Activated T-cell treated with anti-CD3 and anti-CD28 coated beads, Interleukin-2, amount 50 U/mL, for 4 hours (primary cell): ENCODE results near the gene GALNT8. TPM values are rescaled to one million over a fixed set of nuclear protein-coding genes. Genes with fewer than 3 reads are reported as not detected.

Source experiments
- ATAC-seq, 2 donors: fragments of 200-7000 bp; cut with Tn5 transposase; one replicate each; pipeline ENCODE4 v1.10.0; 2021
- DNase-seq: peaks from one replicate; pipeline ENCODE4 v3.0.0-alpha.2; 2020
- H3K27me3 Mint-ChIP-seq: one replicate; pipeline ENCODE4 v1.8.0; 2021; ENCODE audit warnings: low read depth, mixed read lengths
- H3K36me3 Mint-ChIP-seq: one replicate; pipeline ENCODE4 v1.8.0; 2022; ENCODE audit warnings: mixed read lengths; ENCODE audit not compliant: insufficient read depth
- H3K4me1 Mint-ChIP-seq: one replicate; pipeline ENCODE4 v1.8.0; 2021; ENCODE audit warnings: low read depth, mixed read lengths
- H3K4me3 Mint-ChIP-seq: one replicate; pipeline ENCODE4 v1.8.0; 2021; ENCODE audit warnings: mild to moderate bottlenecking, moderate library complexity, mixed read lengths
- H3K9me3 Mint-ChIP-seq: one replicate; pipeline ENCODE4 v1.8.0; 2021; ENCODE audit warnings: mixed read lengths
- total RNA-seq, 3 donors: library from RNA; stranded (reverse); gene quantifications; one replicate each; pipeline ENCODE4 v1.2.1, GENCODE V29; 2021

Gene GALNT8, protein sequence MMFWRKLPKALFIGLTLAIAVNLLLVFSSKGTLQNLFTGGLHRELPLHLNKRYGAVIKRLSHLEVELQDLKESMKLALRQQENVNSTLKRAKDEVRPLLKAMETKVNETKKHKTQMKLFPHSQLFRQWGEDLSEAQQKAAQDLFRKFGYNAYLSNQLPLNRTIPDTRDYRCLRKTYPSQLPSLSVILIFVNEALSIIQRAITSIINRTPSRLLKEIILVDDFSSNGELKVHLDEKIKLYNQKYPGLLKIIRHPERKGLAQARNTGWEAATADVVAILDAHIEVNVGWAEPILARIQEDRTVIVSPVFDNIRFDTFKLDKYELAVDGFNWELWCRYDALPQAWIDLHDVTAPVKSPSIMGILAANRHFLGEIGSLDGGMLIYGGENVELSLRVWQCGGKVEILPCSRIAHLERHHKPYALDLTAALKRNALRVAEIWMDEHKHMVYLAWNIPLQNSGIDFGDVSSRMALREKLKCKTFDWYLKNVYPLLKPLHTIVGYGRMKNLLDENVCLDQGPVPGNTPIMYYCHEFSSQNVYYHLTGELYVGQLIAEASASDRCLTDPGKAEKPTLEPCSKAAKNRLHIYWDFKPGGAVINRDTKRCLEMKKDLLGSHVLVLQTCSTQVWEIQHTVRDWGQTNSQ
- total RNA-seq: under 1 TPM; 0.29 to 0.58 (median 0.57) TPM

DNA sequence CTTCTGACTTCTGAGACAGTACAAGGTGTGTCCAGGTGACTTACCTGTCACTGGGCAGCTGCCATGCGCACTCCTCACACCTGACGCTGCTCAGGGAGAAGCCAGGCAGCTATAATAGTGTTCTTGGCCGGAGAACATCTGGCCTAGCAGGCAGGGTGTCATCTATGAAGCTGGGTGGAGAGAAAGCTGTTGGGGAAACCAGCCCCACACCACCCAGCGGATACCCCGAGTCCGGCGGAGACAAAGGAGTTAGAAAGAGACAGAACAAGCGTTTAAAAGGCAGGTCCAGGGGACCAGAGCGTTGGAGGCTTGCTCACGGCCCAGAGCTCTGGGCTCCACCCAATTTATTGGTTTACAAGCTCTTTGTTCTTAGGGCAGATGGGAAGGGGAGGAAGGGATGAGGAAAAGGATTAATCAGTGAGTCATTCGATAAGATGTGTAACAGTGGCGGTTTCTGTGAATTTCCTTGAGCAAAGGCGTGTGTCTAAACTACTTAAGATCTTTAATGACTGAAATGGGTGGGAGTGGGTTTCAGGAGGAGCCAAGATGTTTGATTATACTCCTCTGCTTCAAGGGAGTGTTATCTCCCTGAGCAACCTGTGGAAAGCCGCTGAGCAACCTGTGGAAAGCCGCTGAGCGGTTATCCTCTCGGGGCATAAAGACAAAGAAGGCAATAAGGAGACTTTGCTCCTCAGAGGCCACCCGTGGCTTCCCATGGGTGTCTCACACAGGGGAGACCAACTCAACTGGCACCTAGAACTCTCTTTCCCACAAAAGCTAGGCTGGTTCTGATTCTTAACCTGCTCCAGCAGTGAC lies at the start of gene GALNT8:
Gene GALNT8, plus strand, starts transcription at position 580 of the 816 bp plus-strand sequence. CDS start 278 bp downstream, outside the sequence.
- H3K9me3 Mint-ChIP-seq: no peaks in the 10 kb centered on the region
- no peaks in the 10 kb centered on the region for H3K4me1 Mint-ChIP-seq
- no peak within 1 kb of the TSS for H3K4me3 Mint-ChIP-seq
- no peak for ATAC-seq
- peaks cover 35% of the 10 kb centered on the region for H3K27me3 Mint-ChIP-seq
- no peaks in the 10 kb centered on the region for H3K36me3 Mint-ChIP-seq
- DNase-seq: no peak

DNA sequence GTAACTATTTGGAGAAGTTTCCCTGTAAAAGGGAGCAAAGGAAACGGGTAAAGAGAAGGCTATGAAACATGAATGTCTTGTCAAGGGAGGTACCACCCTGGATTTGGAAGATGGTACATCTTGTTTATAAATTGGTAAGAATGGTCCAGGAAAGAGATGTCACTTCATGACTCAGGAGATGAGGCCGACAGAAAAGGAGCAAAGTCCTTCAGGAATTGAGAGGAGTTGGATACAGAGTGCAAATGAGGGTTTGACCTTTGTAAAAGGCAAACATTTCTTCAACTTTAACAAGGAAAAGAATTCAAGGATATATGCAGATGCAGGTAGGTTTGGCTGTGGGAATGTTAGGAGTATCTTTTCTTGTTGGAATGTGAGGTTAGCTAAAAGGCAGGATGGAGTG lies 40.5 kb upstream of the GALNT8 start:
- DNase-seq (no peak), ATAC-seq (no peak)
- Mint-ChIP-seq H3K36me3 (peaks cover 36% of the 10 kb centered on the region), H3K4me1 (no peaks in the 10 kb centered on the region), H3K4me3 (no peak overlapping the region), H3K27me3 (no peaks in the 10 kb centered on the region), H3K9me3 (no peaks in the 10 kb centered on the region)

DNA sequence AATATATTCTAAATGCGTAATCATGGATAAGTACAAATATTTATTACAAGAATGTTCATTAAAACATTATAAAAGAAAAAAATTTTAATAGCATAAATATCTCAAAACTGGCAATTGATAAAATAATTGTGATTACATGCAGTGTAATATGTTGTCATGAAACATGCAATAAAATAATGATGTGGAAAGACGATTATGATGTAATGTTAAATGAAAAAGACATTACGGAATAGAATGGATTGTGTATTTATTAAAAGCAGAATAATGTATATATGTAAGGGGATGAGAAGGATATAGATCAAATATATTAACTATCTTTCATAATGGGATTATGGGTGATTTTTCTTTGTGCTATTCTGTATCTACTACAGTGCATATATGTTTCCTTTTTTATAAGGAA lies 38.5 kb upstream of the GALNT8 start:
- Mint-ChIP-seq H3K4me1 (no peaks in the 10 kb centered on the region), H3K27me3 (no peaks in the 10 kb centered on the region), H3K9me3 (no peaks in the 10 kb centered on the region), H3K4me3 (no peak overlapping the region), H3K36me3 (peaks cover 52% of the 10 kb centered on the region)
- DNase-seq (no peak), ATAC-seq (no peak)

GRCh38 chr12:4685317-4685716 lies 34.9 kb upstream of the GALNT8 start:
- Mint-ChIP-seq H3K36me3 (peaks cover 57% of the 10 kb centered on the region), H3K4me3 (no peak overlapping the region), H3K9me3 (no peaks in the 10 kb centered on the region), H3K27me3 (no peaks in the 10 kb centered on the region), H3K4me1 (no peaks in the 10 kb centered on the region)
- DNase-seq (no peak), ATAC-seq (no peak)

GRCh38 chr12:4690760-4691159 lies 29.4 kb upstream of the GALNT8 start:
- H3K27me3 Mint-ChIP-seq: no peaks in the 10 kb centered on the region
- ATAC-seq (no peak), DNase-seq (no peak)
- no peaks in the 10 kb centered on the region for H3K4me1 Mint-ChIP-seq
- peaks cover 49% of the 10 kb centered on the region for H3K36me3 Mint-ChIP-seq
- H3K4me3 Mint-ChIP-seq: no peak overlapping the region
- H3K9me3 Mint-ChIP-seq: no peaks in the 10 kb centered on the region

GRCh38 chr12:4700621-4701026 lies 19.6 kb upstream of the GALNT8 start:
- DNase-seq: no peak
- H3K4me1 Mint-ChIP-seq: no peaks in the 10 kb centered on the region
- peaks cover 15% of the 10 kb centered on the region for H3K36me3 Mint-ChIP-seq
- H3K9me3 Mint-ChIP-seq: no peaks in the 10 kb centered on the region
- H3K4me3 Mint-ChIP-seq: no peak overlapping the region
- no peaks in the 10 kb centered on the region for H3K27me3 Mint-ChIP-seq
- ATAC-seq: no peak

DNA sequence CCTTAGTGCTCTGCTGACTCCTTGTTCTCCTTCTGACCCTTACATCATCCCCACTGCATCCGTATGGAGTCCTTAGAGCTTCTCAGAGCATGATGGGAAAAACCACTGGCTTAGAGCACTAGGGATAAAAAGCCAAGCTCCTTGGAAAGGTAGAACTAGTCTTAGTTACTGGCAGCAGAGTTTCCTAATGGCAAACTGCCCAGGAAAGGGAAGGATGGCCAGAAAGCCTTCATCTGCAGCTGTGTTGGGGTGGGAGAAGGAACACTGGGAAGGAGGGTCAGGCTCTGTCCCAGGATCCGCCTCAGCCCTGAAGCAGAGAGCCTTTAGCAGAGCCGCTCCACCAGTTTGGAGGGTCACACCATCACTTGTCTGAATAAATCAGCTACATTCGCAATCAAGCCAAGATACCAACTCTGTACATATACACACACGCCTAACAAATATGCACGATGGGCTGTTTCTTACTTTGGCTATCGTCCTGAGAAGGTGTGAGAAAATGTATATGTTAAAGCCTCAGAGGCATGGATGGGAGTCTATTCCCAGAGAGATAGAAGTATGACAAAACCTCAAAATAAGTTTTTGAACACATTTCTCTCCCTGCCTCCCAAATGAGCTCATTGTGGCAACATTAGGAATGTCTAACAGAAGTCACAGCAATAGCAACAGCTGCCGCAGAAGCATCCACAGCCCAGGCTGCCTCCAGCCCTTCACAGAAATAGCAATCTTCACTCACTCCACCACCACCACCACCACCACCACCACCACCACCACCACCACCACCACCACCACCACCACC lies 18.6 kb upstream of the GALNT8 start:
- H3K36me3 Mint-ChIP-seq: peaks cover 11% of the 10 kb centered on the region
- H3K4me1 Mint-ChIP-seq: no peaks in the 10 kb centered on the region
- no peak overlapping the region for H3K4me3 Mint-ChIP-seq
- no peak for DNase-seq
- no peaks in the 10 kb centered on the region for H3K27me3 Mint-ChIP-seq
- ATAC-seq: no peak
- no peaks in the 10 kb centered on the region for H3K9me3 Mint-ChIP-seq

DNA sequence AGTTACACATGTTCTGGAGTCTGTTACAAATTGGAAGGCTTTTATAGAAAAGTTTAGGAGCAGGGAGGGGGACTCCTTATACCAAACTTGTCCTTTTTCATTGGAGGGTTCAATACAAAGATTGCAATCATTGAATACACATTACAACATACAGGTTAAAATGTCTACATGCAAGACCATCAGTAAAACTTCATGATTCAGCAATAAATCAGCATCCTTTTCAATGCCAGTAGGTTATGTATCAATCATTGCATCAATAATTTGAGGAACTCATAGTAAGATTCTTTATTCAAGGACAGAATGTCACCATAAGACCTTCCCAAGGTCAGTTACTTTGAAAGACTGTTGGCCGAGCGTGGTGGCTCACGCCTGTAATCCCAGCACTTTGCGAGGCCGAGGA lies 16.5 kb upstream of the GALNT8 start:
- Mint-ChIP-seq H3K27me3 (no peaks in the 10 kb centered on the region), H3K9me3 (no peaks in the 10 kb centered on the region), H3K4me1 (no peaks in the 10 kb centered on the region), H3K36me3 (peaks cover 9% of the 10 kb centered on the region), H3K4me3 (no peak overlapping the region)
- no peak for DNase-seq
- no peak for ATAC-seq

DNA sequence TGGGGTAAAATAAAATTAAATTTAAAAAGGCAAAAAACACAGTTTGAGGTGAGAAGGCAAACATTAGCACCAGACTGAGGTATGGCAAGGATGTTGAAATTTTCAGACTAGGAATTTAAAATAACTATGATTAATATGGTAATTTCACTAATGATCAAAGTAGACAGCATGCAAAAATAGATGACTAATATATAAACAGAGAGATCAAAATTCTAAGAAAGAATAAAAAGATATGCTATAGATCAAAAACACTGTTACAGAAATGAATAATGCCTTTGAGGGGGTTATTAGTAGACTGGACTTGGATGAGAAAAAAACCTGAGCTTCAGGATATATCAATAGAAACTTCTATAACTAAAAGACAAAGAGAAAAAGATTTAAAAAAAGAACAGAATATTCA lies 14.4 kb upstream of the GALNT8 start:
- no peak overlapping the region for H3K4me3 Mint-ChIP-seq
- no peaks in the 10 kb centered on the region for H3K27me3 Mint-ChIP-seq
- no peaks in the 10 kb centered on the region for H3K4me1 Mint-ChIP-seq
- no peaks in the 10 kb centered on the region for H3K9me3 Mint-ChIP-seq
- peaks cover 2% of the 10 kb centered on the region for H3K36me3 Mint-ChIP-seq
- DNase-seq (no peak), ATAC-seq (no peak)

- ATAC-seq (no peak), DNase-seq (no peak)
- Mint-ChIP-seq H3K4me3 (no peak overlapping the region), H3K27me3 (no peaks in the 10 kb centered on the region), H3K9me3 (no peaks in the 10 kb centered on the region), H3K36me3 (no peaks in the 10 kb centered on the region), H3K4me1 (no peaks in the 10 kb centered on the region)
Observed at GRCh38 chr12:4707306-4707705, 12.9 kb upstream of the GALNT8 start.

DNA sequence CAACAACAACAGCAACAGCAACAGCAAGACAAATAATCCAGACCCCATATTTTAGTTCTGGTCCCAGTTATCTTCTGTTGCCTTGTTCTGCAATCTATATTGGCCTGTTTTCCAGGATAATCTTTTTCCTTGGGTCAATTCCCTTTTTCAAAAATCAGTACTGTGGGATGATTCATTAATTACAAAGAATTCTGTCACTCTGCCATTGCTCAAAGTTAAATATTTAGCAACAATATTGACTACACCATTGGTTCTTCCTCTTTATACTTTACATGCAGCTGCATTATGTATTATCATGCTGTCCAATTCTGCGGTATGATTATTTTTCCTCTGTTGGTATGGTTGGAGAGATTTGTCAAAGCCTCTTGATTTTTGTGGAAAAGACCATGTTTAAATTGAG lies 10.1 kb upstream of the GALNT8 start:
- no peaks in the 10 kb centered on the region for H3K36me3 Mint-ChIP-seq
- DNase-seq (no peak), ATAC-seq (no peak)
- H3K4me1 Mint-ChIP-seq: no peaks in the 10 kb centered on the region
- no peak overlapping the region for H3K4me3 Mint-ChIP-seq
- no peaks in the 10 kb centered on the region for H3K27me3 Mint-ChIP-seq
- H3K9me3 Mint-ChIP-seq: no peaks in the 10 kb centered on the region

DNA sequence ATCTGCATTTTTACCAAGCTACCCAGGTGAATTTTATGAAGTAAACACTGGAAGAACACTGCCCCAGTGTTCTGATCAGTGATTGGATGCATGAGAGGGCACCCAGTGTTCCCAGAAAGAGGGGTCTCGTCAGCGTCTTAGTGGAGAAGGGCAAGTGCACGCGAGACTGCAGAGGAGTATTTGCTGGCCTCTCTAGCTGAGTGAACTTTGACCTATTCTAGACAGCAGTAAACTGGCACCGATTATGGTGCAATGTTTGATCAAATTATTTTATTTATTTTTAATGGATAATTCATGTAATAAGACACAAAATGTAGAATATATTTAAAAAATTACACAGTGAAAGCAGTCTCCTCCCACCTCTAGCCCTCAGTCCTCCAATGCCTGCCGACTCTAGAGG lies 5.3 kb upstream of the GALNT8 start:
- H3K4me1 Mint-ChIP-seq: no peaks in the 10 kb centered on the region
- peaks cover 8% of the 10 kb centered on the region for H3K27me3 Mint-ChIP-seq
- H3K4me3 Mint-ChIP-seq: no peak overlapping the region
- DNase-seq: no peak
- no peaks in the 10 kb centered on the region for H3K36me3 Mint-ChIP-seq
- ATAC-seq: no peak
- no peaks in the 10 kb centered on the region for H3K9me3 Mint-ChIP-seq

- Mint-ChIP-seq H3K4me3 (no peak overlapping the region), H3K9me3 (no peaks in the 10 kb centered on the region), H3K4me1 (no peaks in the 10 kb centered on the region), H3K36me3 (no peaks in the 10 kb centered on the region), H3K27me3 (peaks cover 32% of the 10 kb centered on the region)
- DNase-seq: no peak
- ATAC-seq: no peak
Observed at GRCh38 chr12:4717806-4718205, 2.4 kb upstream of the GALNT8 start.

- Mint-ChIP-seq H3K27me3 (peaks cover 35% of the 10 kb centered on the region), H3K4me3 (no peak overlapping the region), H3K9me3 (no peaks in the 10 kb centered on the region), H3K36me3 (no peaks in the 10 kb centered on the region), H3K4me1 (no peaks in the 10 kb centered on the region)
- DNase-seq: no peak
- no peak for ATAC-seq
Observed at GRCh38 chr12:4720637-4720995, 416 bp downstream of the GALNT8 start.
